SK-N-SH treated with all-trans-retinoic acid at 6 μM for 48 hours (cell line): ENCODE results near the gene FBXW11.

Experiments
- ATAC-seq: fragments of 200-7000 bp; cut with Tn5 transposase; 3 replicates; pipeline ENCODE4 v1.9.1; 2020; ENCODE audit warnings: mild to moderate bottlenecking, moderate library complexity
- ARNTL ChIP-seq: fragments of 450-650 bp; formaldehyde crosslinking; IDR thresholded peaks from 2 replicates; pipeline ENCODE4 v1.5.0; 2020; ENCODE audit warnings: low read depth, mild to moderate bottlenecking, moderate library complexity, borderline replicate concordance
- BACH2 ChIP-seq: fragments of 250-450 bp; sonication (Bioruptor Pico); IDR thresholded peaks from 2 replicates; pipeline ENCODE4 v1.9.0; 2021; ENCODE audit warnings: mild to moderate bottlenecking, borderline replicate concordance
- CREB5 ChIP-seq: fragments of 250-450 bp; sonication (Bioruptor Pico); IDR thresholded peaks from 2 replicates; pipeline ENCODE4 v1.5.1; 2020; ENCODE audit warnings: low read depth, mild to moderate bottlenecking, moderate library complexity
- CSDC2 ChIP-seq: fragments of 250-450 bp; sonication (Bioruptor Pico); IDR thresholded peaks from 2 replicates; pipeline ENCODE4 v1.5.0; 2020; ENCODE audit warnings: mild to moderate bottlenecking, moderate library complexity
- CSRNP3 ChIP-seq: fragments of 250-450 bp; sonication (Bioruptor Pico); IDR thresholded peaks from 2 replicates; pipeline ENCODE4 v1.5.1; 2021; ENCODE audit warnings: mild to moderate bottlenecking, moderate library complexity
- ESRRG ChIP-seq: fragments of 250-450 bp; sonication (Bioruptor Pico); IDR thresholded peaks from 2 replicates; pipeline ENCODE4 v1.6.1; 2021; ENCODE audit warnings: mild to moderate bottlenecking
- ISL1 ChIP-seq: fragments of 250-450 bp; sonication (Bioruptor Pico); IDR thresholded peaks from 2 replicates; pipeline ENCODE4 v2.1.2; 2022; ENCODE audit warnings: mild to moderate bottlenecking, moderate library complexity
- OSR1 ChIP-seq: fragments of 250-450 bp; sonication (Bioruptor Pico); IDR thresholded peaks from 2 replicates; pipeline ENCODE4 v1.8.0; 2022; ENCODE audit warnings: moderate library complexity, mild to moderate bottlenecking, inconsistent platforms
- PATZ1 ChIP-seq: fragments of 250-450 bp; sonication (Bioruptor Pico); IDR thresholded peaks from 2 replicates; pipeline ENCODE4 v1.8.0; 2020; ENCODE audit warnings: mild to moderate bottlenecking, moderate library complexity, borderline replicate concordance
- POU6F1 ChIP-seq: fragments of 250-450 bp; sonication (Bioruptor Pico); IDR thresholded peaks from 2 replicates; pipeline ENCODE4 v1.8.0; 2021; ENCODE audit warnings: low read depth, mild to moderate bottlenecking, moderate library complexity, borderline replicate concordance
- PPARA ChIP-seq: fragments of 250-450 bp; sonication (Bioruptor Pico); IDR thresholded peaks from 2 replicates; pipeline ENCODE4 v1.5.0; 2020; ENCODE audit warnings: mild to moderate bottlenecking, borderline replicate concordance
- RARB ChIP-seq: fragments of 250-450 bp; sonication (Bioruptor Pico); IDR thresholded peaks from 2 replicates; pipeline ENCODE4 v1.8.0; 2021; ENCODE audit warnings: mild to moderate bottlenecking, moderate library complexity
- SNAI2 ChIP-seq: fragments of 250-450 bp; sonication (Bioruptor Pico); IDR thresholded peaks from 2 replicates; pipeline ENCODE4 v1.5.0; 2020; ENCODE audit warnings: mild to moderate bottlenecking, moderate library complexity
- TOX ChIP-seq: fragments of 250-450 bp; sonication (Bioruptor Pico); IDR thresholded peaks from 2 replicates; pipeline ENCODE4 v1.8.0; 2021; ENCODE audit warnings: mild to moderate bottlenecking, moderate library complexity, borderline replicate concordance
- TSHZ2 ChIP-seq: fragments of 250-450 bp; sonication (Bioruptor Pico); IDR thresholded peaks from 2 replicates; pipeline ENCODE4 v1.5.0; 2020; ENCODE audit warnings: mild to moderate bottlenecking, moderate library complexity
- ZC3H10 ChIP-seq: fragments of 250-450 bp; sonication (Bioruptor Pico); IDR thresholded peaks from 2 replicates; pipeline ENCODE4 v1.5.1; 2021; ENCODE audit warnings: mild to moderate bottlenecking, moderate library complexity
- ZFP3 ChIP-seq: fragments of 250-450 bp; sonication (Bioruptor Pico); IDR thresholded peaks from 2 replicates; pipeline ENCODE4 v1.5.0; 2020; ENCODE audit warnings: mild to moderate bottlenecking, moderate library complexity
- ZFP30 ChIP-seq: fragments of 450-650 bp; formaldehyde crosslinking; IDR thresholded peaks from 2 replicates; pipeline ENCODE4 v1.5.0; 2022; ENCODE audit warnings: mild to moderate bottlenecking, moderate library complexity
- ZNF565 ChIP-seq: fragments of 450-650 bp; formaldehyde crosslinking; conservative IDR thresholded peaks from 2 replicates; pipeline ENCODE4 v1.5.0; 2020; ENCODE audit warnings: low read depth, mild to moderate bottlenecking, moderate library complexity
- ZNF70 ChIP-seq: fragments of 450-650 bp; formaldehyde crosslinking; IDR thresholded peaks from 2 replicates; pipeline ENCODE4 v1.5.0; 2020; ENCODE audit warnings: mild to moderate bottlenecking, moderate library complexity
- ZNF8 ChIP-seq: fragments of 450-650 bp; formaldehyde crosslinking; IDR thresholded peaks from 2 replicates; pipeline ENCODE4 v1.5.0; 2020; ENCODE audit warnings: mild to moderate bottlenecking, moderate library complexity

The FBXW11 gene

GRCh38 chr5:172009536-172010270 is 3.3 kb upstream of the FBXW11 start:
- ATAC-seq = no peak

GRCh38 chr5:172008689-172009141 is 2.3 kb upstream of the FBXW11 start:
- ATAC-seq = no peak
- TF ChIP-seq POU6F1 (CRISPR knock-in tag) (no peak), CREB5 (CRISPR knock-in tag) (no peak), PATZ1 (CRISPR knock-in tag) (no peak), ARNTL (CRISPR knock-in tag) (no peak), ZNF565 (CRISPR knock-in tag) (no peak), TOX (no peak), ISL1 (CRISPR knock-in tag) (no peak), BACH2 (no peak)

More at GRCh38 chr5:172009536-172010270, 3.3 kb upstream of the FBXW11 start:
- no peak for TF ChIP-seq ZNF565 (CRISPR knock-in tag)
- no peak for TF ChIP-seq RARB
- no peak for TF ChIP-seq POU6F1 (CRISPR knock-in tag)
- TF ChIP-seq CSDC2 (CRISPR knock-in tag) = no peak
- no peak for TF ChIP-seq SNAI2 (CRISPR knock-in tag)
- TF ChIP-seq ZFP30 (CRISPR knock-in tag) = no peak
- no peak for TF ChIP-seq ZC3H10
- no peak for TF ChIP-seq OSR1 (CRISPR knock-in tag)
- no peak for TF ChIP-seq ZNF8
- no peak for TF ChIP-seq BACH2
- TF ChIP-seq ARNTL (CRISPR knock-in tag) = no peak
- TF ChIP-seq ISL1 (CRISPR knock-in tag) = no peak
- no peak for TF ChIP-seq TOX
- no peak for TF ChIP-seq ZNF70 (CRISPR knock-in tag)
- TF ChIP-seq TSHZ2 (CRISPR knock-in tag) = no peak

GRCh38 chr5:172008111-172008455 is 1.6 kb upstream of the FBXW11 start:
- ATAC-seq = no peak
- TF ChIP-seq ESRRG (no peak), TSHZ2 (CRISPR knock-in tag) (no peak), CSRNP3 (CRISPR knock-in tag) (no peak), CREB5 (CRISPR knock-in tag) (no peak), RARB (no peak), SNAI2 (CRISPR knock-in tag) (no peak), ISL1 (CRISPR knock-in tag) (no peak), ZNF565 (CRISPR knock-in tag) (no peak), TOX (no peak), ZFP3 (no peak), ZC3H10 (no peak), PPARA (CRISPR knock-in tag) (no peak), ZNF70 (CRISPR knock-in tag) (no peak)
